ENCODE measurements around the gene AMDHD1.

- no peak for TF ChIP-seq MYC (IDR thresholded peaks at IDR 0.05; ENCODE audit: low read depth, low read length)
- TF ChIP-seq MAX (IDR thresholded peaks at IDR 0.05; ENCODE audit: insufficient read depth, insufficient read length) = no peak
- TF ChIP-seq, protein P1, sequence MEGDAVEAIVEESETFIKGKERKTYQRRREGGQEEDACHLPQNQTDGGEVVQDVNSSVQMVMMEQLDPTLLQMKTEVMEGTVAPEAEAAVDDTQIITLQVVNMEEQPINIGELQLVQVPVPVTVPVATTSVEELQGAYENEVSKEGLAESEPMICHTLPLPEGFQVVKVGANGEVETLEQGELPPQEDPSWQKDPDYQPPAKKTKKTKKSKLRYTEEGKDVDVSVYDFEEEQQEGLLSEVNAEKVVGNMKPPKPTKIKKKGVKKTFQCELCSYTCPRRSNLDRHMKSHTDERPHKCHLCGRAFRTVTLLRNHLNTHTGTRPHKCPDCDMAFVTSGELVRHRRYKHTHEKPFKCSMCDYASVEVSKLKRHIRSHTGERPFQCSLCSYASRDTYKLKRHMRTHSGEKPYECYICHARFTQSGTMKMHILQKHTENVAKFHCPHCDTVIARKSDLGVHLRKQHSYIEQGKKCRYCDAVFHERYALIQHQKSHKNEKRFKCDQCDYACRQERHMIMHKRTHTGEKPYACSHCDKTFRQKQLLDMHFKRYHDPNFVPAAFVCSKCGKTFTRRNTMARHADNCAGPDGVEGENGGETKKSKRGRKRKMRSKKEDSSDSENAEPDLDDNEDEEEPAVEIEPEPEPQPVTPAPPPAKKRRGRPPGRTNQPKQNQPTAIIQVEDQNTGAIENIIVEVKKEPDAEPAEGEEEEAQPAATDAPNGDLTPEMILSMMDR (IDR thresholded peaks at IDR 0.05; ENCODE audit: extremely low read depth in 1 of 2, insufficient read depth in 1 of 2, low read depth in 1 of 2, low read length in 2 of 2) = no peak
- TF ChIP-seq POLR2AphosphoS5 (IDR thresholded peaks at IDR 0.05; ENCODE audit: insufficient read depth, low read depth, low read length) = no peak
Measured at GRCh38 chr12:95970905-95971304, 27.8 kb downstream of the AMDHD1 start.
